Measurements from ENCODE around the gene ATP11A.

ATP11A gene

GRCh38 chr13:112777637-112778406 is 88.0 kb downstream of the ATP11A start:
- H3K36me3 ChIP-seq (ENCODE audit: control insufficient read depth in 2 of 2, insufficient read depth in 1 of 2, low read length in 2 of 2), result no peaks in the 10 kb centered on the region
- H3K27ac ChIP-seq (ENCODE audit: extremely low read depth, low read depth, low read length), result no peak overlapping the region
- no peaks in the 10 kb centered on the region for H3K9me3 ChIP-seq (ENCODE audit: control insufficient read depth, insufficient read depth, low read depth, low read length)
- no peak for TF ChIP-seq GLI2 (tag by site-specific recombination; IDR thresholded peaks at IDR 0.05; ENCODE audit: borderline replicate concordance, low read depth)
- TF ChIP-seq ZNF664 (tag by site-specific recombination; IDR thresholded peaks at IDR 0.05), result no peak
- no peak for TF ChIP-seq ZNF600 (tag by site-specific recombination; IDR thresholded peaks at IDR 0.05)
- TF ChIP-seq KLF16 (tag by site-specific recombination; IDR thresholded peaks at IDR 0.05), result no peak
- no peak for TF ChIP-seq ZNF175 (tag by site-specific recombination; IDR thresholded peaks at IDR 0.05)
- TF ChIP-seq ZBTB17 (tag by site-specific recombination; IDR thresholded peaks at IDR 0.05), result no peak
- no peak for TF ChIP-seq ZNF521 (tag by site-specific recombination; IDR thresholded peaks at IDR 0.05)
- no peak for TF ChIP-seq ZNF350 (tag by site-specific recombination; IDR thresholded peaks at IDR 0.05)
- no peak for TF ChIP-seq ZNF274 (IDR thresholded peaks at IDR 0.05; ENCODE audit: low read length)
- no peak for TF ChIP-seq ZNF274 (tag by site-specific recombination; IDR thresholded peaks at IDR 0.05; ENCODE audit: borderline replicate concordance)
- TF ChIP-seq ZNF530 (tag by site-specific recombination; IDR thresholded peaks at IDR 0.05; ENCODE audit: low read depth), result no peak
- no peak for TF ChIP-seq ZNF48 (tag by site-specific recombination; IDR thresholded peaks at IDR 0.05)
- TF ChIP-seq TRIM28 (IDR thresholded peaks at IDR 0.05; ENCODE audit: borderline replicate concordance, low read length), result no peak
- no peak for TF ChIP-seq KLF7 (tag by site-specific recombination; IDR thresholded peaks at IDR 0.05; ENCODE audit: borderline replicate concordance)
- no peak for TF ChIP-seq ZNF473 (tag by site-specific recombination; IDR thresholded peaks at IDR 0.05)
- TF ChIP-seq ELK4 (IDR thresholded peaks at IDR 0.05; ENCODE audit: borderline replicate concordance, low read depth, low read length), result no peak
- no peak for TF ChIP-seq ZFP41 (tag by site-specific recombination; IDR thresholded peaks at IDR 0.05; ENCODE audit: borderline replicate concordance)
- no peak for TF ChIP-seq ZBTB44 (tag by site-specific recombination; IDR thresholded peaks at IDR 0.05)
- TF ChIP-seq ZNF501 (tag by site-specific recombination; IDR thresholded peaks at IDR 0.05), result no peak
- TF ChIP-seq ZNF18 (tag by site-specific recombination; IDR thresholded peaks at IDR 0.05), result no peak
- H3K4me3 ChIP-seq (ENCODE audit: low read depth, low read length), result no peak overlapping the region
- POLR2A ChIA-PET, result no interaction called here
- CTCF ChIA-PET, result interaction anchor here (0.6 kb wide), 1 partner anchor 46 kb away, joined by 6 read pairs; no protein-coding TSS in a partner anchor
- H3K4me1 ChIP-seq (ENCODE audit: control insufficient read depth, insufficient read depth, low read length), result no peaks in the 10 kb centered on the region

DNA sequence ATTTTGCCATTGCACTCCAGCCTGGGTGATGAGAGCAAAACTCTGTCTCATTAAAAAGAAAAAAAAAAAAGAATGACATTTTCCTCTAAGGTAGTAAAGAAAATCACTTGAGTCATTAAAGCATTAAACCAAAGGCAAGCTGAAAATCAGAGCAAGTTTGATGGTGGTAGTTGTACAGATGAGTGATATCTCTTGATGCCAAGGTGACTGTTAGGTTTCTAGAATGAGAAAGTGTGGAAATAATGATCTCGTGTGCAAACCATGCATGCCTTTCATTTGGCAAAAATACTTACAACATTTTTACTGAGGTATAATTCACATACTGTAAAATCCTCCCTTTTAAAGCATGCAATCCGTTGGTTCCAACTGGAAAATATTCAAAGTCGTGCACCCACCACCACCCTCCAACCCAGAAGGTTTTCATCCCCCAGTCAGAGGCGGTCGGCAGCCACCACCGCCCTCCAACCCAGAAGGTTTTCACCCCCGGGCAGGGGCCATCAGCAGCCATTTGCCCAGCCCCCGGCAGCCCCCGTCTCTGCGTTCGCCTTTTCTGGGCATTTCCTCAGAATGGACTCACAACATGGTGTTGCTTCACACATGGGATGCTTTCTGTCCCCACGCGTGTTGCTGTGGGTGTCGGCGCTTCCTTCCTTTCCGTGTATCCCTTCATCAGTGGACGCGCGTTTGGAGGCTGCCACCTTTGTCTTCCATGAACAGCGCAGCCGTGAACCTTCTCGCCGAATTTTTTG is 90.2 kb downstream of the ATP11A start:
- ChIA-PET CTCF (no interaction called here), POLR2A (no interaction called here)
- no peak overlapping the region for H3K4me3 ChIP-seq (ENCODE audit: low read depth, low read length)
- H3K27ac ChIP-seq (ENCODE audit: extremely low read depth, low read depth, low read length), result no peak overlapping the region
- TF ChIP-seq ZNF548 (tag by site-specific recombination; IDR thresholded peaks at IDR 0.05), result no peak
- peak; percentile 65 for TF ChIP-seq PRDM1 (tag by site-specific recombination; IDR thresholded peaks at IDR 0.05)
- TF ChIP-seq, protein P1, sequence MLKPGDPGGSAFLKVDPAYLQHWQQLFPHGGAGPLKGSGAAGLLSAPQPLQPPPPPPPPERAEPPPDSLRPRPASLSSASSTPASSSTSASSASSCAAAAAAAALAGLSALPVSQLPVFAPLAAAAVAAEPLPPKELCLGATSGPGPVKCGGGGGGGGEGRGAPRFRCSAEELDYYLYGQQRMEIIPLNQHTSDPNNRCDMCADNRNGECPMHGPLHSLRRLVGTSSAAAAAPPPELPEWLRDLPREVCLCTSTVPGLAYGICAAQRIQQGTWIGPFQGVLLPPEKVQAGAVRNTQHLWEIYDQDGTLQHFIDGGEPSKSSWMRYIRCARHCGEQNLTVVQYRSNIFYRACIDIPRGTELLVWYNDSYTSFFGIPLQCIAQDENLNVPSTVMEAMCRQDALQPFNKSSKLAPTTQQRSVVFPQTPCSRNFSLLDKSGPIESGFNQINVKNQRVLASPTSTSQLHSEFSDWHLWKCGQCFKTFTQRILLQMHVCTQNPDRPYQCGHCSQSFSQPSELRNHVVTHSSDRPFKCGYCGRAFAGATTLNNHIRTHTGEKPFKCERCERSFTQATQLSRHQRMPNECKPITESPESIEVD (tag by site-specific recombination; IDR thresholded peaks at IDR 0.05), result 0 out of 2 replicates have a peak, but pooled peaks have one; percentile 8
- TF ChIP-seq TCF7L2 (IDR thresholded peaks at IDR 0.05; ENCODE audit: borderline replicate concordance, low read depth, low read length), result no peak
- H3K36me3 ChIP-seq (ENCODE audit: control insufficient read depth in 2 of 2, insufficient read depth in 1 of 2, low read length in 2 of 2), result peaks cover 0 to under 1% of the 10 kb centered on the region in 2 experiments; a peak in 1 of 3 replicates
- H3K4me1 ChIP-seq (ENCODE audit: control insufficient read depth, insufficient read depth, low read length), result no peaks in the 10 kb centered on the region
- no peaks in the 10 kb centered on the region for H3K9me3 ChIP-seq (ENCODE audit: control insufficient read depth, insufficient read depth, low read depth, low read length)

Data from HEK293 (cell line).